ENCODE results near the gene PRKAG2.
A peak's percentile ranks its signal among the peaks of the same experiment; 100 is the strongest.

Gene PRKAG2

DNA sequence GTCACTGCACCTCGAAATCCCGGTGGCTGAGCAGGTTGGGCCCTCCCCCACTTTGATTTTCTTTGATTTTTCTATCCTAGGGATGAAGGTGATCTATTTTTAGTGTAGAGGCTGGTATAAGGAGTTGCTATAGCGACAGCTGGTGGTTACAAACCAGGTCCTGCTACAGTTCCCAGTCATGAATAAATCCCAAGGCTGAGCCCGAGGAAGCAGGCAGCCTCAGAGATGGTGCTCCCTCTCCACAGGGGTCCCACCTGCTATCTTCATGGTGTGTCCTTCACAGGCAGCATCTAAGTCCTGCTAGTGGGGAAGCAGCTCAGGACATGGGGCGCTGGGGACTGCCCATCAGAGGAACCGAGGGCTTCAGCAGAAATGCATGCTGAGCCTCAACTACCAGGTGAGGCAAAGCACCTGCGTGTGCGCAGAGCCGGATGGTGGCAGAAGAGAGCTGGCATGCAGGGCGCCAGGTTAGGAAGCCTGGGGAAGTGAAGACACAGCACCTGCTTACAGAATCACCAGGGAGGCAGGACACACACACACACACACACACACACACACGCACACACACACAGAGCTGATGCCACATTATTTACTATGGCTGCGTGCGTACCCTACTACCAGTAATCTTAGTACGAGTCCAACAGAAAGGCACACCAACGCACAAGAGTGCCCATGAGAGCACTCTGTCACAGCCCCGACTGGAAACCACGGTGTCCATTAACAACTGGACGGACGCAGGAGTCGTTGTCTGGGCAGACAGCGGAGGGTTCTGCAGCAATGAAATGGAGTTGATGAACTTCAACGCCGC is 150.9 kb downstream of the PRKAG2 start:
- Histone ChIP-seq H3K79me2 (ENCODE audit: control insufficient read depth, low read length) (no peaks in the 10 kb centered on the region), H4K20me1 (ENCODE audit: control insufficient read depth, insufficient read depth, low read depth, low read length) (no peaks in the 10 kb centered on the region), H3K27me3 (ENCODE audit: control insufficient read depth, low read length) (no peaks in the 10 kb centered on the region; the same call in 1 of the 2 replicates), H3K9me3 (ENCODE audit: control insufficient read depth, insufficient read depth, low read length) (no peaks in the 10 kb centered on the region), H3K36me3 (ENCODE audit: control insufficient read depth, low read length) (no peaks in the 10 kb centered on the region), H3K9me2 (replicated peaks; ENCODE audit: control insufficient read depth, low read length) (no peaks in the 10 kb centered on the region), H3K4me1 (ENCODE audit: control insufficient read depth, low read length) (peaks cover 10% of the 10 kb centered on the region), H3K27ac (ENCODE audit: low read depth, low read length) (no peak overlapping the region), H3F3A (ENCODE audit: control insufficient read depth, insufficient read depth) (no peaks in the 10 kb centered on the region), H3K4me3 (ENCODE audit: low read length) (no peak overlapping the region), H3K4me2 (ENCODE audit: low read length) (no peak overlapping the region)
- TF ChIP-seq, protein P1, sequence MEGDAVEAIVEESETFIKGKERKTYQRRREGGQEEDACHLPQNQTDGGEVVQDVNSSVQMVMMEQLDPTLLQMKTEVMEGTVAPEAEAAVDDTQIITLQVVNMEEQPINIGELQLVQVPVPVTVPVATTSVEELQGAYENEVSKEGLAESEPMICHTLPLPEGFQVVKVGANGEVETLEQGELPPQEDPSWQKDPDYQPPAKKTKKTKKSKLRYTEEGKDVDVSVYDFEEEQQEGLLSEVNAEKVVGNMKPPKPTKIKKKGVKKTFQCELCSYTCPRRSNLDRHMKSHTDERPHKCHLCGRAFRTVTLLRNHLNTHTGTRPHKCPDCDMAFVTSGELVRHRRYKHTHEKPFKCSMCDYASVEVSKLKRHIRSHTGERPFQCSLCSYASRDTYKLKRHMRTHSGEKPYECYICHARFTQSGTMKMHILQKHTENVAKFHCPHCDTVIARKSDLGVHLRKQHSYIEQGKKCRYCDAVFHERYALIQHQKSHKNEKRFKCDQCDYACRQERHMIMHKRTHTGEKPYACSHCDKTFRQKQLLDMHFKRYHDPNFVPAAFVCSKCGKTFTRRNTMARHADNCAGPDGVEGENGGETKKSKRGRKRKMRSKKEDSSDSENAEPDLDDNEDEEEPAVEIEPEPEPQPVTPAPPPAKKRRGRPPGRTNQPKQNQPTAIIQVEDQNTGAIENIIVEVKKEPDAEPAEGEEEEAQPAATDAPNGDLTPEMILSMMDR (IDR thresholded peaks at IDR 0.05; ENCODE audit: low read depth, low read length, poor library complexity, severe bottlenecking) = no peak
- no peak for TF ChIP-seq EZH2phosphoT487 (IDR thresholded peaks at IDR 0.05; ENCODE audit: borderline replicate concordance, low read length)

DNA sequence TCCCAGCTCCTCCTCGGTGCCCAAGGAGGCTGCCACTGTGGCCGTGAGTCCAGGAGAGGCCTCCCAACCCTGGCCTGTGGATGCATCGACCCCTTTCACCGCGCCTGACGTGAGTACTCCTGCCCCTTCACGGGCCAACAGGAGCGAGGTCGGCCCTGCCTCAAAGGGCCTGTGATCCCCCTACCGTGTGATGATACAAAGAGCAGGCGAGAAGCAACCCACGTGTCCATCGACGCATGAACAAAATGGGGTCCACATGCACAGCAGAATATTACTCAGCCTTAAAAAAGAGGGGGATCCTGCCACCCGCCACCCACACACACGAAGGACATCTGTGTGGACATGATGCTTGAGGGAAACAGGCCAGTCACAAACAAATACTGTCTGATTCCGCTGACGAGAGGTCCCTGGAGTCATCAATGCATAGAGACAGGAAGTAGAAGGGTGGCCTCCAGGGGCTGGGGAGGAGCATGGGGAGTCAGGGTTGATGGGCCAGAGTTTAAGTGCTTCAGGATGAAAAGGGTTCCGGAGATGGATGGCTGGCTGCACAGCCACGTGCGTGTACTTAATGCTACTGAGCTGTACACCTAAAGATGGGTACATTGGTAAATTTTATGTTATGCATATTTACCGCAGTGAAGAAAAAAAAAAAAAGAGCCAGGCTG is 151.9 kb downstream of the PRKAG2 start:
- peaks cover 10% of the 10 kb centered on the region for H3K4me1 ChIP-seq (ENCODE audit: control insufficient read depth, low read length)
- no peaks in the 10 kb centered on the region for H3K9me3 ChIP-seq (ENCODE audit: control insufficient read depth, insufficient read depth, low read length)
- no peaks in the 10 kb centered on the region for H3F3A ChIP-seq (ENCODE audit: control insufficient read depth, insufficient read depth)
- TF ChIP-seq, protein P1 (IDR thresholded peaks at IDR 0.05; ENCODE audit: low read depth, low read length, poor library complexity, severe bottlenecking) = no peak
- no peak for TF ChIP-seq EZH2phosphoT487 (IDR thresholded peaks at IDR 0.05; ENCODE audit: borderline replicate concordance, low read length)
- H3K79me2 ChIP-seq (ENCODE audit: control insufficient read depth, low read length) = no peaks in the 10 kb centered on the region
- H3K9me2 ChIP-seq (replicated peaks; ENCODE audit: control insufficient read depth, low read length) = no peaks in the 10 kb centered on the region
- no peak overlapping the region for H3K27ac ChIP-seq (ENCODE audit: low read depth, low read length)
- H3K36me3 ChIP-seq (ENCODE audit: control insufficient read depth, low read length) = no peaks in the 10 kb centered on the region
- H3K27me3 ChIP-seq (ENCODE audit: control insufficient read depth, low read length) = no peaks in the 10 kb centered on the region; the same call in 1 of the 2 replicates
- peak overlapping the region; percentile 10; the same call in 1 of the 2 replicates for H3K4me2 ChIP-seq (ENCODE audit: low read length)
- no peaks in the 10 kb centered on the region for H4K20me1 ChIP-seq (ENCODE audit: control insufficient read depth, insufficient read depth, low read depth, low read length)
- H3K4me3 ChIP-seq (ENCODE audit: low read length) = no peak overlapping the region

DNA sequence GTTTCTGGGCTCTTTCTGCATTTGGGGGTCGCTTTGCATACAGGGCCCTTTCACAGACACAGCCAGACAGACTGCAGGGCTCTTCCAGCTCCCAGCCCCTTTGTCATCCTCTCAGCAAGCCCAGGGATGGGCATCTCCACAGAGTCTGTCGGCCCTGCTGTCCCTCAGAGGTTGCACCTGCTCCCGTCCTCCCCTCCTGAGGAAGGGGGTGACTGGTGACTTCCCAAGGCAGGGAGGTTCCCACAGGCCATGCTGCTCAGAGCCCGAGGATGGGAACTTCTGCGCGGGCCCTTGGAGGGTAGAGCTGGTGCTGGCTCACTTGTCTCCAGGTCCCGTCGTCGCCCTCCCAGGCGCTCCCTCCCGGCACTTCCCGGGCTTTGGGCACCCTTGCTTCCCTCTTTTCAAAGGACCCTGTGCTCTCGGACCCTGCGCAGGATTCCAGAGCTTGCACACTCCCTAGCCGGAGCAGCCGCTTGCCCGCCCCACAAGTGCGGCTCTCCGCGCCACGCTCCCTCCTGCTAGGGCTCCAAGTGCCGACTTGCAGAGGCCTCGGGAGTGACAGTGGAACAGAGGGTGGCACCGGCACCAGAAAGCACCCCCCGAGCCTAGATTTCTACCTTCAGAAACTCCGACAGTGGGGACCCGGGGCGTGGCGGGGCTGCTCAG is 152.5 kb downstream of the PRKAG2 start:
- Histone ChIP-seq H4K20me1 (ENCODE audit: control insufficient read depth, insufficient read depth, low read depth, low read length) (no peaks in the 10 kb centered on the region), H3K27ac (ENCODE audit: low read depth, low read length) (no peak overlapping the region), H3K27me3 (ENCODE audit: control insufficient read depth, low read length) (no peaks in the 10 kb centered on the region; the same call in 1 of the 2 replicates), H3K36me3 (ENCODE audit: control insufficient read depth, low read length) (no peaks in the 10 kb centered on the region), H3K9me3 (ENCODE audit: control insufficient read depth, insufficient read depth, low read length) (no peaks in the 10 kb centered on the region), H3F3A (ENCODE audit: control insufficient read depth, insufficient read depth) (no peaks in the 10 kb centered on the region), H3K4me1 (ENCODE audit: control insufficient read depth, low read length) (peaks cover 10% of the 10 kb centered on the region), H3K4me3 (ENCODE audit: low read length) (no peak overlapping the region), H3K79me2 (ENCODE audit: control insufficient read depth, low read length) (no peaks in the 10 kb centered on the region), H3K9me2 (replicated peaks; ENCODE audit: control insufficient read depth, low read length) (no peaks in the 10 kb centered on the region), H3K4me2 (ENCODE audit: low read length) (no peak overlapping the region)
- no peak for TF ChIP-seq EZH2phosphoT487 (IDR thresholded peaks at IDR 0.05; ENCODE audit: borderline replicate concordance, low read length)
- TF ChIP-seq, protein P1 (IDR thresholded peaks at IDR 0.05; ENCODE audit: low read depth, low read length, poor library complexity, severe bottlenecking) = no peak

Data from DOHH2 (cell line).